GM10248 (cell line): ENCODE measurements around the gene CRYZ.

Experiments
- CTCF ChIA-PET: fragments of 300-600 bp; sonication (Branson Sonifier 250); formaldehyde crosslinking; extraction: SDS; loops from one replicate; lab custom pipeline; 2021; ENCODE audit warnings: antibody characterized with exemption; lab: Yijun Ruan, JAX
- POLR2A ChIA-PET: fragments of 350-650 bp; sonication (Branson Sonifier 250); formaldehyde crosslinking; extraction: SDS; loops from one replicate; lab custom pipeline; 2020; ENCODE audit warnings: antibody characterized with exemption; lab: Yijun Ruan, JAX
- DNase-seq: peaks from one replicate; pipeline ENCODE4 v3.0.0; 2012; ENCODE audit errors: extremely low spot score
- TF ChIP-seq, protein P1 (sequence below): IDR thresholded peaks from 2 replicates; pipeline ENCODE4 v1.5.1; 2012; ENCODE audit warnings: mild to moderate bottlenecking, low read depth; ENCODE audit errors: extremely low read depth, missing control alignments, control extremely low read depth

Gene CRYZ

DNA sequence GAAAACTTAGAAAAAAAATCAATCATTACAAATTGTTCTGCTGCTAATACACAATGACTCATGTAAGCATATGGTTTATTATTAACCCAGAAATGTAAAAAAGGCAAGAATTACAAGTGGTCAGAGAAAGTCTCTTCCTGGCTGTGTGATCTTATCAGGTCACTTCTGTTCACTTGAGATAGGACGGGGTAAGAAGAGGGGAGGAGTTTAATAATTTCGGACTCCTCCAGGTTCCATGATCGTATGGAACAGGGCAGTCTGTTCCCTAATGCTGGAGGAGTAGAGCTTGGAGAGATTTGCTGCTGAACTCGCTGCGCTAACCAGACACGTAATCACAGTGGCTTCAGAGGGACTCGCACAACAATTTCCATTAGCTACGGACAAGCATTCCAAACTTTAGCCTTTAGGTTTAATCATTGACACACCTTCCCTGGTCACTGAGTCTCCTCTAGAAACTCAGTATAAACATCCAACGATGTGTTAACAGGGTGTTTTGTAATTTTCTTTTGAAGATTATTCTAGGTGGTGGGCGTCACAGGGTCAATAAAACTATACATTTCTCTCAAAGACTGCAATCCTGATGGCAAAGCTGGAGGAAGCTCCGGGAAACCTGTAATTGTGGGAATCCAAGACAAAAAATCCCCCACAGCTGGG is 1.3 kb downstream of the CRYZ start:
- peak; percentile 43 for DNase-seq
- POLR2A ChIA-PET, result no interaction called here
- TF ChIP-seq, protein P1, sequence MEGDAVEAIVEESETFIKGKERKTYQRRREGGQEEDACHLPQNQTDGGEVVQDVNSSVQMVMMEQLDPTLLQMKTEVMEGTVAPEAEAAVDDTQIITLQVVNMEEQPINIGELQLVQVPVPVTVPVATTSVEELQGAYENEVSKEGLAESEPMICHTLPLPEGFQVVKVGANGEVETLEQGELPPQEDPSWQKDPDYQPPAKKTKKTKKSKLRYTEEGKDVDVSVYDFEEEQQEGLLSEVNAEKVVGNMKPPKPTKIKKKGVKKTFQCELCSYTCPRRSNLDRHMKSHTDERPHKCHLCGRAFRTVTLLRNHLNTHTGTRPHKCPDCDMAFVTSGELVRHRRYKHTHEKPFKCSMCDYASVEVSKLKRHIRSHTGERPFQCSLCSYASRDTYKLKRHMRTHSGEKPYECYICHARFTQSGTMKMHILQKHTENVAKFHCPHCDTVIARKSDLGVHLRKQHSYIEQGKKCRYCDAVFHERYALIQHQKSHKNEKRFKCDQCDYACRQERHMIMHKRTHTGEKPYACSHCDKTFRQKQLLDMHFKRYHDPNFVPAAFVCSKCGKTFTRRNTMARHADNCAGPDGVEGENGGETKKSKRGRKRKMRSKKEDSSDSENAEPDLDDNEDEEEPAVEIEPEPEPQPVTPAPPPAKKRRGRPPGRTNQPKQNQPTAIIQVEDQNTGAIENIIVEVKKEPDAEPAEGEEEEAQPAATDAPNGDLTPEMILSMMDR, result no peak
- CTCF ChIA-PET, result interaction anchor here (1.3 to 5.0 kb wide), 3 partner anchors 17 to 41 kb away, joined by 3 to 33 read pairs (median 5); no protein-coding TSS in a partner anchor

DNA sequence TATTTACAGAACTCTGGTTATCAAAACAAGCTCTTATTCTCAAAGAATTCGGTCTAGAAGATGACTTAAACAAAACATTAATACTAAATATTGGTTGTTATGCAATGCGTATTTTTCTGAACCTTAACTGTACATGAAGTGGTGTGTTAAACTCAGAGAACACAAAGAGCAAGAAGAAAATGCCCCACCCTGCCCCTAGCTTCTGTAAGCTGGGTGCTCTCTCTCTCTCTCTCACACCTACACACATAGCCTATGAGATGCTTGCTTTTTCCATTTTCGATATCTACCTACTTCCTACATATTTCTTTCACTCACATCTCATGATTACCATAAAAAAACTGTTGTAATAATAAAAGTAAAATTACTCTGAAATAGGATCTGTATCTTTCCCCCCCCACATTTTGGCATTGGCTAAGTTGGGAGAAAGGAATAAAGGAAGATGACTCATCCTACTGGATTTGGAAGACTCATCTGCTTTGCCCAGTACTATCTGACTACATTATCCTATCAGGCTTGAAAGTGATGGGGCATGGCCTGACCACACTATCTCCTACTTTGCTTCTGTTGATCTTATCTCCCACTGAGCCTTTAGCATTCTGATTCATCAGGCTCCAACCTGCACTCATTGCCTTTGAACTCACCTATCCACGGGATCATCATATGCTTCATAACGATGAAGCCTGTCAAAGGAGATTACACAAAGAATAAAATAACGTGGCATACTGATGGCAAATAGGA is 2.9 kb downstream of the CRYZ start:
- CTCF ChIA-PET, result no interaction called here
- DNase-seq, result no peak
- TF ChIP-seq, protein P1, result no peak

DNA sequence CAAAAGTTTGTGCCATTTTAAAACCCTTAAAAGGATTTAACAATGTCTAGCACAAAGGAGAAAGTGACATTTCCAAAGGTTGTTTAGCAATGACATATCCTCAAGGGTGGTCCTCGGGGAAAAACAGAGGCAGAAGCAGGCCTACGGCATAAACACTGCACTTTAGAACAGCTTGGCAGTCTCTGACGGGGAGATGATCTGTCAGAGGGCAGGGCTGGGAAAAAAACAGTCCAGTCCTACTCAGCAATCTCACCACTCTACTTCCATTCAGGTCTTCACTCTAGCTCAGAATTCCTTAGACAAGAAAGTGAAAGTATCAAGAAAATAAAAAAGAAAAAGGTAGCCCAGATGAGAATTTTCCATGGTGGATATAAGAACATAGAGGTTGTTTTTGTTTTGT is 4.1 kb downstream of the CRYZ start:
- TF ChIP-seq, protein P1, result no peak
- no peak for DNase-seq
- ChIA-PET CTCF (no interaction called here), POLR2A (no interaction called here)

More for the DNA sequence above, 2.9 kb downstream of the CRYZ start:
- POLR2A ChIA-PET, result no interaction called here

DNA sequence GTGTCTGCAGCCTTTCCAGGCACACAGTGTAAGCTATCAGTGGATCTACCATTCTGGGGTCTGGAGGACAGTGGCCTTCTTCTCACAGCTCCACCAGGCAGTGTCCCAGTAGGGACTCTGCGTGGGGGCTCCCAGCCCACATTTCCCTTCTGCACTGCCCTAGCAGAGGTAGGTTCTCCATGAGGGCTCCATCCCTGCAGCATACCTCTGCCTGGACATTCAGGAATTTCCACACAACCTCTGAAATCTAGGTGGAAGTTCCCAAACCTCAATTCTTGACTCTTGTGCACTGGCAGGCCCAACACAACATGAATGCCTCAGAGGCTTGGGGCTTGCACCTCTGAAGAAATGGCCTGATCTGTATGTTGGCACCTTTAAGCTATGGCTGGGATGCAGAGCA is 6.8 kb downstream of the CRYZ start:
- no peak for DNase-seq
- ChIA-PET POLR2A (no interaction called here), CTCF (no interaction called here)
- TF ChIP-seq, protein P1, result no peak

DNA sequence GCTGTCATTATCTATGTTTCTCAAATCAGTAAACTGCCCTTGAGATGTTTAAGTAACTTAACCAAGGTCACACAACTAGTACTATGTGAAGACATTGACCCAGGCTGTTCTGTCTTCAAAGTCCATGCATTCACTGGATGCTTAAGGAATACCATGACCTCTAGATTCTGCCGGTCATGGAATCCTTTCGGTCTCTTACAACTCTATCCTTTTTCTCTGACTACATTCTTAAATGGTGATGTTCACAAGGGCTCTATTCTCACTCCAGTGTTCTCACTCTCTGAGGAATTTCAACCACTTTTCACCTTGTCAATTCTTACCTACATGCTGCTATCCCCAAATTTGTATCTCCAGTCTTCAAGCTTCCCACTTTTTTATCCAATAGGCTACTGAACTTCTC is 15.2 kb downstream of the CRYZ start:
- TF ChIP-seq, protein P1, result no peak
- ChIA-PET POLR2A (no interaction called here), CTCF (interaction anchor here (0.8 to 4.1 kb wide), 4 partner anchors 10 to 16 kb away, joined by 3 to 22 read pairs (median 10); partner anchors contain the start of genes CRYZ and TYW3)
- no peak for DNase-seq

DNA sequence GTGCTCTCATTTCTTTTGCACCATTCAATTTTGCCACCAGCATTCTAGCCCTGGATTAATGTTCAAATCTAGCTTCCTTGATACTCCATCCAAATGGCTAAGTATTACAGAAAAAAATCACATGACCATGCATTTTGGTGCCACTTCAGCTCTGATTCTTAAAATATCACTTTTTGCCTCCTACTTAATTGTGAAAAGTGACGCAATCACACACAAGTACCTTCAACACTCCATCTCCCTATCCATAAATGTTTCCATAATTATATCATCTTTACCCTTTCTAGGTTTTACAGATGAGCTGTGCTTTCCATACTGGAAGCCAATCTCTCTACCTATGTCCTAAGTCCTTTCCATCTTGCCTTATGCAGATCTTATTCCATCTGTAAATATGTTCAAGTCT is 16.0 kb downstream of the CRYZ start:
- no peak for DNase-seq
- POLR2A ChIA-PET, result no interaction called here
- TF ChIP-seq, protein P1, result no peak
- CTCF ChIA-PET, result interaction anchor here (3.4 to 5.3 kb wide), 2 partner anchors 14 to 16 kb away, joined by 15 to 33 read pairs; partner anchors contain the start of genes CRYZ and TYW3
